Sigmoid colon (tissue), 7 donors: ENCODE measurements around the gene TMPRSS9. TPM values are rescaled to one million over a fixed set of nuclear protein-coding genes. Genes with fewer than 3 reads are reported as not detected.

Source experiments
- DNase-seq: peaks from one replicate; pipeline ENCODE4 v3.0.0-alpha.2; 2019
- H3K27ac ChIP-seq, 4 donors: fragments of 200-600 bp; sonication (generic); one replicate each; pipeline ENCODE4 v1.5.1; 2016 to 2019; ENCODE audit warnings: mild to moderate bottlenecking in 1 of 4
- H3K27me3 ChIP-seq, 3 donors: fragments of 200-600 bp; sonication (generic); one replicate each; pipeline ENCODE4 v1.5.1; 2019; ENCODE audit warnings: mild to moderate bottlenecking in 1 of 3
- H3K36me3 ChIP-seq, 4 donors: fragments of 200-600 bp; sonication (generic); one replicate each; pipeline ENCODE4 v1.5.1; 2016 to 2019
- H3K4me1 ChIP-seq, 4 donors: fragments of 200-600 bp; sonication (generic); one replicate each; pipeline ENCODE4 v1.5.1; 2017 to 2019
- H3K4me3 ChIP-seq, 4 donors: fragments of 200-600 bp; sonication (generic); one replicate each; pipeline ENCODE4 v1.5.1; 2017 to 2019; ENCODE audit warnings: mild to moderate bottlenecking in 2 of 4, moderate library complexity in 1 of 4
- H3K9me3 ChIP-seq, 4 donors: fragments of 200-600 bp in 3 of 4; sonication (generic) in 3 of 4; one replicate each; pipeline versions ENCODE4 v1.5.1 to v1.6.1; 2013 to 2019
- EP300 ChIP-seq, 4 donors: sonication (generic); formaldehyde crosslinking; IDR thresholded peaks; one replicate each; pipeline ENCODE4 v1.6.1; 2017; ENCODE audit warnings: antibody characterized with exemption in 4 of 4
- POLR2A ChIP-seq, 2 donors: fragments of 450-650 bp; IDR thresholded peaks; one replicate each; pipeline ENCODE4 v1.6.1; 2016; ENCODE audit warnings: antibody characterized with exemption in 2 of 2, mild to moderate bottlenecking in 2 of 2, moderate library complexity in 2 of 2
- POLR2AphosphoS5 ChIP-seq, 4 donors: sonication (generic); formaldehyde crosslinking; IDR thresholded peaks; one replicate each; pipeline ENCODE4 v1.6.1; 2017; ENCODE audit warnings: antibody characterized with exemption in 4 of 4
- WGBS, 2 donors: extraction: QIAGEN DNeasy Blood & Tissue Kit; methylation state at CpG; one replicate each; pipeline ENCODE4 v1.1.7; 2013; 5-methylcytosine and 5-hydroxymethylcytosine counted together
- intact Hi-C: fragments of 100-400 bp; cut with DNase I; formaldehyde crosslinking; loops from one replicate; pipeline ENCODE4 v1.15.1; 2023
- polyA plus RNA-seq, 3 donors: library from polyadenylated mRNA; stranded (reverse); fragments of 200-250 nt; gene quantifications; one replicate each; pipeline ENCODE4 v1.2.3, GENCODE V29; 2013
- total RNA-seq, 4 donors: library from RNA; depleted of rRNA; stranded (reverse); fragments of >200 nt; gene quantifications; one replicate each; pipeline ENCODE4 v1.1.0, GENCODE V29; 2016
- TF ChIP-seq, protein P1 (sequence below), 4 experiments: fragments of 450-650 bp in 3 of 4; fragments of 200-600 bp in 1 of 4; IDR thresholded peaks; one replicate each; pipeline ENCODE4 v1.5.1; 2016 to 2019; ENCODE audit warnings: antibody characterized with exemption in 4 of 4, mild to moderate bottlenecking in 3 of 4, moderate library complexity in 2 of 4
- donor health status: healthy with polysubstance abuse.
- donor health status: Bipolar disorder and iron deficiency.
- donor health status: healthy.

Gene TMPRSS9
- total and polyA plus RNA-seq, 7 donors: 0.16 to 0.68 (median 0.27) TPM; not detected in 3

DNA sequence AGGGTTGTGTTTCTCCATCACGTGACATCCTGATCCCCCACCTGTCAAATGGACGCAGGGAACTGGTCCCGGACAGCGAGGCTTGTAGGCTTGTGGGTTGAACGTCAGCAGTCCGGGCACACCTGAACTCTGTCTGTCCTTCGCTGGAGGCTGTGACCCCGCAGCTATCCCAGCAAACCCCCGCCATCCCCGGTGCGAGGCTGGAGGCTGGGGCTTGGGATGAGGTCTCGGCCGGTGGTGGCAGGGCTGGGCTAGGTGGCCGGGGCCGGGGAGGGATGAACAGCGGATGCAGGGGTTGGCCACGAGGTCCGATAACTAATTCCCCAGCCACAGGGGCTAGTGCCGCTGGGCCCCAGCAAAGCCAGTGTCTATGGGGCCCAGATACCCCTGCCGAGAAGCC is 40.5 kb upstream of the TMPRSS9 start:
- Histone ChIP-seq H3K4me3 (no peak overlapping the region), H3K27ac (no peak overlapping the region), H3K36me3 (peaks cover 0 to 37% (median 11%) of the 10 kb centered on the region in 4 donors), H3K27me3 (no peaks in the 10 kb centered on the region), H3K9me3 (peaks cover 0 to 5% (median 2%) of the 10 kb centered on the region in 4 donors), H3K4me1 (peaks cover 0 to 8% (median 0%) of the 10 kb centered on the region in 4 donors)
- 91 to 94% methylated on average over 20 of the region's 20 CpGs for WGBS, 2 donors
- TF ChIP-seq EP300 (IDR thresholded peaks at IDR 0.05): no peak
- no peak for TF ChIP-seq POLR2AphosphoS5 (IDR thresholded peaks at IDR 0.05)
- TF ChIP-seq, protein P1, sequence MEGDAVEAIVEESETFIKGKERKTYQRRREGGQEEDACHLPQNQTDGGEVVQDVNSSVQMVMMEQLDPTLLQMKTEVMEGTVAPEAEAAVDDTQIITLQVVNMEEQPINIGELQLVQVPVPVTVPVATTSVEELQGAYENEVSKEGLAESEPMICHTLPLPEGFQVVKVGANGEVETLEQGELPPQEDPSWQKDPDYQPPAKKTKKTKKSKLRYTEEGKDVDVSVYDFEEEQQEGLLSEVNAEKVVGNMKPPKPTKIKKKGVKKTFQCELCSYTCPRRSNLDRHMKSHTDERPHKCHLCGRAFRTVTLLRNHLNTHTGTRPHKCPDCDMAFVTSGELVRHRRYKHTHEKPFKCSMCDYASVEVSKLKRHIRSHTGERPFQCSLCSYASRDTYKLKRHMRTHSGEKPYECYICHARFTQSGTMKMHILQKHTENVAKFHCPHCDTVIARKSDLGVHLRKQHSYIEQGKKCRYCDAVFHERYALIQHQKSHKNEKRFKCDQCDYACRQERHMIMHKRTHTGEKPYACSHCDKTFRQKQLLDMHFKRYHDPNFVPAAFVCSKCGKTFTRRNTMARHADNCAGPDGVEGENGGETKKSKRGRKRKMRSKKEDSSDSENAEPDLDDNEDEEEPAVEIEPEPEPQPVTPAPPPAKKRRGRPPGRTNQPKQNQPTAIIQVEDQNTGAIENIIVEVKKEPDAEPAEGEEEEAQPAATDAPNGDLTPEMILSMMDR (IDR thresholded peaks at IDR 0.05): no peak
- TF ChIP-seq POLR2A (IDR thresholded peaks at IDR 0.05): no peak
- DNase-seq: no peak
- intact Hi-C loops: loop anchor here (5.0 kb wide), 1 partner anchor 162 kb away; no protein-coding TSS in a partner anchor

DNA sequence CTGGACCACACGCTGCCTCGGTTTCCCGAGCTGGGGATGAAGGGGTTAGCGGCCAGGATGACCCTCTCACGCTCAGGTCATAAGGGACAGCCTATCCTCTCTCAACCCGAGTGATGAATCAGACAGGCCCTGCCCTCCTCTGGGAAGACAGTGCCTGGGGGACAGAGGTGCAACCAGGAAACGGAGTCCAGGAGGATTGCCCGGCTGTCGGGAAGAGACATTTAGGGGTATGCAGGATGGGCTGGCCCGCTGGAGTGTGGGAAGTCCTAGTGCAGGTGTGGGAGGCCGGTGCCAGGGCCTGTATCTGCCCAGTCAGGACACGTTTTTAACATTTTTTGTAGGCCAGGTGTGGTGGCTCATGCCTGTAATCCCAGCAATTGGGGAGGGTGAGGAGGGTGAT is 40.0 kb upstream of the TMPRSS9 start:
- Histone ChIP-seq H3K9me3 (peaks cover 0 to under 1% (median under 1%) of the 10 kb centered on the region in 4 donors), H3K27me3 (no peaks in the 10 kb centered on the region), H3K4me1 (peaks cover 0 to 8% (median 0%) of the 10 kb centered on the region in 4 donors), H3K4me3 (no peak overlapping the region), H3K36me3 (peaks cover 0 to 40% (median 14%) of the 10 kb centered on the region in 4 donors), H3K27ac (no peak overlapping the region)
- intact Hi-C loops: no loop called here
- no peak for DNase-seq
- TF ChIP-seq EP300 (IDR thresholded peaks at IDR 0.05) (no peak), POLR2A (IDR thresholded peaks at IDR 0.05) (no peak), POLR2AphosphoS5 (IDR thresholded peaks at IDR 0.05) (no peak)
- TF ChIP-seq, protein P1 (IDR thresholded peaks at IDR 0.05): no peak
- WGBS, 2 donors: 74 to 81% methylated on average over 12 of the region's 12 CpGs

DNA sequence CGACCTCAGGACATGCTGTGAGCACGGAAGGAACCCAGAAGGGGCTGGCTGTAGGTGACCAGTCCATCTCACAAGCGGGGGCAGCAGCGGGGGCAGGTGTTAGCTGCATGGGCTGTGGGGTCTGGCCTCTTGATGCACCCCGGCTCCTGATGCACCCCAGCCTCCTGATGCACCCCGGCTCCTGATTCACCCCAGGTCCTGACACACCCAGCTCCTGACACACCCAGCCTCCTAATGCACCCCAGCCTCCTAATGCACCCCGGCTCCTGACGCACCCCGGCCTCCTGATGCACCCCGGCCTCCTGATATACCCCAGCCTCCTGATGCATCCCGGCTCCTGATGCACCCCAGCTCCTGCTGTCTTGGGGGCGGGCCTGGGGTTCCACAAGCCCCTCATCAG is 39.1 kb upstream of the TMPRSS9 start:
- 88 to 89% methylated on average over 12 of the region's 12 CpGs for WGBS, 2 donors
- H3K4me3 ChIP-seq: no peak overlapping the region
- peaks cover 0 to 47% (median 14%) of the 10 kb centered on the region in 4 donors for H3K36me3 ChIP-seq
- no peaks in the 10 kb centered on the region for H3K9me3 ChIP-seq
- TF ChIP-seq POLR2AphosphoS5 (IDR thresholded peaks at IDR 0.05): no peak
- TF ChIP-seq, protein P1 (IDR thresholded peaks at IDR 0.05): no peak
- no peaks in the 10 kb centered on the region for H3K27me3 ChIP-seq
- no peak overlapping the region for H3K27ac ChIP-seq
- intact Hi-C loops: no loop called here
- no peak for DNase-seq
- peaks cover 0 to 4% (median 0%) of the 10 kb centered on the region in 4 donors for H3K4me1 ChIP-seq

DNA sequence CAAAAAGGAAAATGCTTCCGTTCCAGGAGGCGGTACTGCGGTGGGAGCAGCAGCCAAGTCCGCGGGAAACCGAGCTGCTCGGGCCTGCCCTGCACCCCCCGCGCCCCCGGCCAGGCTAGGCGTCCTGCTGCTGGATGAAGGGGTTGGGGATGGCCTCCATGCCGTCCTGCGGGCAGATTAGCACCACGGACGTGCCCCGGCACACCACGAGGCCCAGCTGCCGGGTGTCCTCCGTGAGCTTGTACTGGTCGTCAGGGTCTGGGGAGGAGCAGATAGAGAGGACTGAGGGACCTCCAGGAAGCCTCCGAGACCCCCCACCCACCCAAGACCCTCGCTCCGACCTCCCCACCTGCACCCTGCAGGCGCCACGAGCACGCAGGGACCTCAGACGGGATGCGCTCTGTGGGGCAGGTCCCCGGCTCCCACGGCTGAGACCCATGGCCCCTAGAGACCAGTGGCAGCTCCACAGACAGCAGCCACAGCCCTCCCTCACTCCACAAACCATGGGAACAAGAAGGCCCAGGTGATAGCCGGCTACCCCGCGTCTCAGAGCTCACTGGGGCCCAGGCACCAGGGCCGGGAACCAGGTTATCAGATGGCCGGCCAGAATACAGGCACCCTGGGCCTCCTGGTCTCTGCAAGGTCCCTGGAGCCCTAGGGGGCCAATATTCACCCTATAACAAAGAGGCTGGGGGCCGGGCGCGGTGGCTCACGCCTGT is 38.3 kb upstream of the TMPRSS9 start:
- Histone ChIP-seq H3K4me1 (peaks cover 0 to 6% (median 3%) of the 10 kb centered on the region in 4 donors), H3K27me3 (no peaks in the 10 kb centered on the region), H3K36me3 (peaks cover 0 to 47% (median 14%) of the 10 kb centered on the region in 4 donors), H3K4me3 (no peak overlapping the region), H3K9me3 (no peaks in the 10 kb centered on the region), H3K27ac (no peak overlapping the region)
- DNase-seq: no peak
- intact Hi-C loops: no loop called here
- TF ChIP-seq POLR2AphosphoS5 (IDR thresholded peaks at IDR 0.05) (no peak), EP300 (IDR thresholded peaks at IDR 0.05) (no peak), POLR2A (IDR thresholded peaks at IDR 0.05) (no peak)
- TF ChIP-seq, protein P1 (IDR thresholded peaks at IDR 0.05): no peak
- 93% methylated on average over 39 of the region's 39 CpGs for WGBS, 2 donors
